BE2C (cell line): Measurements from ENCODE around the gene RBP3.

Experiments used
- DNase-seq: peaks from one replicate; pipeline ENCODE4 v3.0.0-alpha.2; 2020
- H3K27me3 ChIP-seq: fragments of 250-450 bp; sonication (Bioruptor Pico); 2 replicates; pipeline ENCODE4 v1.5.1; 2020; ENCODE audit warnings: mild to moderate bottlenecking
- H3K36me3 ChIP-seq: fragments of 250-450 bp; sonication (Bioruptor Pico); 2 replicates; pipeline ENCODE4 v1.5.1; 2020; ENCODE audit warnings: mild to moderate bottlenecking
- H3K4me1 ChIP-seq: fragments of 250-450 bp; sonication (Bioruptor Pico); 2 replicates; pipeline ENCODE4 v1.5.1; 2020
- H3K4me3 ChIP-seq: 2 replicates; pipeline ENCODE4 v1.5.1; 2011; ENCODE audit warnings: low read depth, low read length
- H3K9me3 ChIP-seq: fragments of 250-450 bp; sonication (Bioruptor Pico); 2 replicates; pipeline ENCODE4 v1.5.1; 2020
- CTCF ChIP-seq: IDR thresholded peaks from 2 replicates; pipeline ENCODE4 v1.5.1; 2012; ENCODE audit warnings: mild to moderate bottlenecking, low read depth, low read length

RBP3 gene

GRCh38 chr10:47303866-47304265 is 44.3 kb upstream of the RBP3 start:
- no peak for DNase-seq
- no peak overlapping the region for H3K4me3 ChIP-seq

GRCh38 chr10:47305566-47305965 is 42.6 kb upstream of the RBP3 start:
- no peaks in the 10 kb centered on the region for H3K4me1 ChIP-seq
- DNase-seq: no peak
- peaks cover 6% of the 10 kb centered on the region for H3K27me3 ChIP-seq
- H3K36me3 ChIP-seq: no peaks in the 10 kb centered on the region
- no peak for TF ChIP-seq CTCF
- no peak overlapping the region for H3K4me3 ChIP-seq
- H3K9me3 ChIP-seq: no peaks in the 10 kb centered on the region

More at GRCh38 chr10:47303866-47304265, 44.3 kb upstream of the RBP3 start:
- H3K36me3 ChIP-seq: no peaks in the 10 kb centered on the region
- H3K27me3 ChIP-seq: peaks cover 17% of the 10 kb centered on the region
- H3K4me1 ChIP-seq: no peaks in the 10 kb centered on the region
- H3K9me3 ChIP-seq: no peaks in the 10 kb centered on the region
- no peak for TF ChIP-seq CTCF

GRCh38 chr10:47306387-47307210 is 41.6 kb upstream of the RBP3 start:
- H3K36me3 ChIP-seq: no peaks in the 10 kb centered on the region
- H3K9me3 ChIP-seq: no peaks in the 10 kb centered on the region
- no peak for TF ChIP-seq CTCF
- no peaks in the 10 kb centered on the region for H3K4me1 ChIP-seq
- DNase-seq: no peak
- H3K4me3 ChIP-seq: no peak overlapping the region
- H3K27me3 ChIP-seq: no peaks in the 10 kb centered on the region

- Histone ChIP-seq H3K27me3 (no peaks in the 10 kb centered on the region), H3K4me1 (no peaks in the 10 kb centered on the region), H3K9me3 (no peaks in the 10 kb centered on the region), H3K4me3 (no peak overlapping the region), H3K36me3 (no peaks in the 10 kb centered on the region)
- DNase-seq: no peak
- no peak for TF ChIP-seq CTCF
Measured at GRCh38 chr10:47307381-47307780, 40.8 kb upstream of the RBP3 start.

- no peaks in the 10 kb centered on the region for H3K27me3 ChIP-seq
- no peaks in the 10 kb centered on the region for H3K4me1 ChIP-seq
- no peak for DNase-seq
- TF ChIP-seq CTCF: no peak
- H3K4me3 ChIP-seq: no peak overlapping the region
- no peaks in the 10 kb centered on the region for H3K36me3 ChIP-seq
- H3K9me3 ChIP-seq: no peaks in the 10 kb centered on the region
Measured at GRCh38 chr10:47308775-47309174, 39.4 kb upstream of the RBP3 start.

- Histone ChIP-seq H3K27me3 (no peaks in the 10 kb centered on the region), H3K4me1 (no peaks in the 10 kb centered on the region), H3K9me3 (no peaks in the 10 kb centered on the region), H3K4me3 (no peak overlapping the region), H3K36me3 (no peaks in the 10 kb centered on the region)
- no peak for DNase-seq
- TF ChIP-seq CTCF: peak; percentile 53
Measured at GRCh38 chr10:47309408-47310089, 38.6 kb upstream of the RBP3 start.
